Fibroblast of lung (primary cell): Measurements from ENCODE around the gene ZNF562. TPM values are rescaled to one million over a fixed set of nuclear protein-coding genes. Genes with fewer than 3 reads are reported as not detected.

Source experiments
- DNase-seq, 2 donors: peaks; one replicate each; pipeline versions ENCODE4 v3.0.0 to v3.0.0-alpha.2; 2010; ENCODE audit warnings: low read depth in 2 of 2
- H2AFZ ChIP-seq: 2 replicates; pipeline ENCODE4 v1.5.1; 2012; ENCODE audit warnings: low read length, control low read depth, inconsistent platforms
- H3K27ac ChIP-seq: 2 replicates; pipeline ENCODE4 v1.5.1; 2011; ENCODE audit warnings: low read length, control low read depth; ENCODE audit not compliant: insufficient read depth
- H3K27me3 ChIP-seq: 2 replicates; pipeline ENCODE4 v1.5.1; 2011; ENCODE audit warnings: mild to moderate bottlenecking, low read length; ENCODE audit not compliant: control insufficient read depth, insufficient read depth
- H3K36me3 ChIP-seq: 2 replicates; pipeline ENCODE4 v1.5.1; 2011; ENCODE audit warnings: low read length; ENCODE audit not compliant: control insufficient read depth, insufficient read depth
- H3K4me1 ChIP-seq: 2 replicates; pipeline ENCODE4 v1.5.1; 2011; ENCODE audit warnings: low read length; ENCODE audit not compliant: control insufficient read depth, insufficient read depth; ENCODE audit errors: extremely low read depth
- H3K4me2 ChIP-seq: 2 replicates; pipeline ENCODE4 v1.5.1; 2011; ENCODE audit warnings: low read length, control low read depth; ENCODE audit not compliant: insufficient read depth; ENCODE audit errors: extremely low read depth
- H3K4me3 ChIP-seq, 4 experiments: fragments of 200-600 bp in 1 of 4; sonication (generic) in 1 of 4; replicated peaks in 1 of 4; 2 replicates each; pipeline ENCODE4 v1.5.1; 2011 to 2016; ENCODE audit warnings: low read length in 4 of 4, low read depth in 3 of 4, mild to moderate bottlenecking in 3 of 4, control low read depth in 2 of 4, inconsistent platforms in 1 of 4, mixed read lengths in 1 of 4; ENCODE audit not compliant: insufficient read depth in 1 of 4; ENCODE audit errors: control extremely low read depth in 1 of 4
- H3K79me2 ChIP-seq: 2 replicates; pipeline ENCODE4 v1.5.1; 2012; ENCODE audit warnings: mild to moderate bottlenecking, low read length, inconsistent platforms; ENCODE audit not compliant: control insufficient read depth, insufficient read depth
- H3K9ac ChIP-seq: 2 replicates; pipeline ENCODE4 v1.5.1; 2011; ENCODE audit warnings: mild to moderate bottlenecking, low read length, control low read depth; ENCODE audit not compliant: insufficient read depth
- H3K9me3 ChIP-seq: 2 replicates; pipeline ENCODE4 v1.5.1; 2012; ENCODE audit warnings: low read depth, low read length; ENCODE audit not compliant: control insufficient read depth, insufficient read depth
- H4K20me1 ChIP-seq: 2 replicates; pipeline ENCODE4 v1.5.1; 2011; ENCODE audit warnings: low read length; ENCODE audit not compliant: control insufficient read depth, insufficient read depth; ENCODE audit errors: extremely low read depth
- CTCF ChIP-seq, 2 donors: IDR thresholded peaks in 1 of 2; conservative IDR thresholded peaks in 1 of 2; 1 replicate in 1 of 2; 2 replicates in 1 of 2; pipeline ENCODE4 v1.5.1; 2011 to 2012; ENCODE audit warnings: low read length in 2 of 2, control low read depth in 1 of 2, inconsistent platforms in 1 of 2, low read depth in 1 of 2, mild to moderate bottlenecking in 1 of 2
- EZH2 ChIP-seq: IDR thresholded peaks from 2 replicates; pipeline ENCODE4 v1.5.1; 2012; ENCODE audit warnings: low read length, control low read depth, mild to moderate bottlenecking; ENCODE audit errors: missing control alignments
- polyA plus RNA-seq, 2 donors: library from polyadenylated mRNA; depleted of rRNA in 1 of 2; stranded (reverse) in 1 of 2; unstranded in 1 of 2; fragments of >200 nt; gene quantifications; 2 replicates each; pipeline ENCODE4 v1.2.1, GENCODE V29; 2011 to 2012; ENCODE audit warnings: missing spikeins in 1 of 2
- total RNA-seq: library from RNA; depleted of rRNA; stranded (reverse); fragments of >200 nt; gene quantifications from 2 replicates; pipeline ENCODE4 v1.2.1, GENCODE V29; 2014

The ZNF562 gene
- total and polyA plus RNA-seq, 2 donors (not counting 1 experiment from before 2014, with no cell fraction given): 12.2 to 28.6 TPM

- Histone ChIP-seq H3K9ac (no peak overlapping the region), H3K4me3 (no peak overlapping the region), H2AFZ (no peak overlapping the region), H3K79me2 (no peaks in the 10 kb centered on the region), H3K4me1 (no peaks in the 10 kb centered on the region), H3K9me3 (no peaks in the 10 kb centered on the region), H4K20me1 (no peaks in the 10 kb centered on the region), H3K36me3 (no peaks in the 10 kb centered on the region), H3K27me3 (no peaks in the 10 kb centered on the region), H3K4me2 (no peak overlapping the region), H3K27ac (no peak overlapping the region)
- no peak for DNase-seq
- TF ChIP-seq EZH2 (no peak), CTCF (conservative IDR thresholded peaks at IDR 0.05 in 1 of 2, IDR thresholded peaks at IDR 0.05 in 1 of 2; ENCODE audit: low read depth in 1 of 2, low read length in 2 of 2) (no peak)
Observed at GRCh38 chr19:9640956-9641355, 33.9 kb downstream of the ZNF562 start.

- TF ChIP-seq CTCF (conservative IDR thresholded peaks at IDR 0.05 in 1 of 2, IDR thresholded peaks at IDR 0.05 in 1 of 2; ENCODE audit: low read depth in 1 of 2, low read length in 2 of 2) (no peak), EZH2 (no peak)
- Histone ChIP-seq H3K4me2 (no peak overlapping the region), H3K4me1 (no peaks in the 10 kb centered on the region), H3K79me2 (no peaks in the 10 kb centered on the region), H3K27ac (no peak overlapping the region), H4K20me1 (no peaks in the 10 kb centered on the region), H3K36me3 (peaks cover 4% of the 10 kb centered on the region), H2AFZ (no peak overlapping the region), H3K4me3 (no peak overlapping the region), H3K9ac (no peak overlapping the region), H3K9me3 (no peaks in the 10 kb centered on the region), H3K27me3 (no peaks in the 10 kb centered on the region)
- DNase-seq: no peak
Observed at GRCh38 chr19:9636018-9636417, 38.9 kb downstream of the ZNF562 start.

GRCh38 chr19:9627856-9628255, 47.0 kb downstream of the ZNF562 start:
- H3K9ac ChIP-seq: no peak overlapping the region
- no peak overlapping the region for H3K4me2 ChIP-seq
- H3K4me3 ChIP-seq: no peak overlapping the region
- no peaks in the 10 kb centered on the region for H3K79me2 ChIP-seq
- no peaks in the 10 kb centered on the region for H3K9me3 ChIP-seq
- H3K27me3 ChIP-seq: no peaks in the 10 kb centered on the region
- no peaks in the 10 kb centered on the region for H4K20me1 ChIP-seq
- no peak overlapping the region for H3K27ac ChIP-seq
- no peak for DNase-seq
- TF ChIP-seq EZH2: no peak
- TF ChIP-seq CTCF (conservative IDR thresholded peaks at IDR 0.05 in 1 of 2, IDR thresholded peaks at IDR 0.05 in 1 of 2; ENCODE audit: low read depth in 1 of 2, low read length in 2 of 2): no peak
- H3K4me1 ChIP-seq: no peaks in the 10 kb centered on the region
- no peaks in the 10 kb centered on the region for H3K36me3 ChIP-seq
- no peak overlapping the region for H2AFZ ChIP-seq
